ENCODE data around the gene FBF1.

Gene FBF1

DNA sequence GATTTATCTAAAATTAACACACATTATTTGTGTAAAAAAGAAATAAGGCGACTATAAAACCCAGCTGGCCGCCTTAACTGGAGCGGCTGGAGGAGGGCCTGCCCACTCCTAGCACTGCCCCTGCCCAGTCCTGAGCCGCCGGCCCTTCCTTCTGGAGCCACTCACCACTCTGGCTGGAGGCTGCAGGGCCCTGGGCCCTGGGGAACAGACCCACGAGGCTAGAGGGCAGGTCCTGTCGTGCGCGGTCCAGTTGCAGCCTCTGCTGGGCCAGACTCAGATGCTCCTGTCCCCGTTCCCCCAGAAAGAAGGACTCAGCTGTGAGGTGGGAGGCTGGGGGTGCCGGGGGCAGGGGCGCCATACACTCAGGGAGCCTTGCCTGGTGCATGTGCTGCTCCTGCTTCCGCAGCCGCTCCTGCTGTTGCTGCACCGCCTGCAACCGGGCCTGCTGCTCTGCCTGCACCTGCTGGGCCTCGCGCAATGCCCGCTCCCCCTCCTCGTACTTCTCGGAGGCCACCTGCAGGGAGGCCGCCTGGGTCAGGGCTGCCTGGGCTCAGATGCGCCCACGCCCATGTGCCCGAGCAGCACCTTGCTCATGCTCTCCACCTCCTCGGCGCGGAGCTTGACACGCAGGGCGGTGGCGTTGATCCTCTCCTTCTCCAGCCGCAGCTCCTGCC, 27.2 kb downstream of the FBF1 start:
- Histone ChIP-seq H3K9me3 (ENCODE audit: control insufficient read depth, low read length) (no peaks in the 10 kb centered on the region), H3K36me3 (ENCODE audit: control insufficient read depth, insufficient read depth, low read length) (no peaks in the 10 kb centered on the region), H2AFZ (no peak overlapping the region), H3K9ac (no peak overlapping the region), H3K27ac (no peak overlapping the region), H3K79me2 (no peaks in the 10 kb centered on the region), H3K4me2 (ENCODE audit: low read length) (no peak overlapping the region), H3K27me3 (ENCODE audit: control insufficient read depth, insufficient read depth, low read length) (no peaks in the 10 kb centered on the region), H3K4me1 (no peaks in the 10 kb centered on the region), H3K4me3 (ENCODE audit: low read depth, low read length) (no peak overlapping the region)
- TF ChIP-seq, protein P1, sequence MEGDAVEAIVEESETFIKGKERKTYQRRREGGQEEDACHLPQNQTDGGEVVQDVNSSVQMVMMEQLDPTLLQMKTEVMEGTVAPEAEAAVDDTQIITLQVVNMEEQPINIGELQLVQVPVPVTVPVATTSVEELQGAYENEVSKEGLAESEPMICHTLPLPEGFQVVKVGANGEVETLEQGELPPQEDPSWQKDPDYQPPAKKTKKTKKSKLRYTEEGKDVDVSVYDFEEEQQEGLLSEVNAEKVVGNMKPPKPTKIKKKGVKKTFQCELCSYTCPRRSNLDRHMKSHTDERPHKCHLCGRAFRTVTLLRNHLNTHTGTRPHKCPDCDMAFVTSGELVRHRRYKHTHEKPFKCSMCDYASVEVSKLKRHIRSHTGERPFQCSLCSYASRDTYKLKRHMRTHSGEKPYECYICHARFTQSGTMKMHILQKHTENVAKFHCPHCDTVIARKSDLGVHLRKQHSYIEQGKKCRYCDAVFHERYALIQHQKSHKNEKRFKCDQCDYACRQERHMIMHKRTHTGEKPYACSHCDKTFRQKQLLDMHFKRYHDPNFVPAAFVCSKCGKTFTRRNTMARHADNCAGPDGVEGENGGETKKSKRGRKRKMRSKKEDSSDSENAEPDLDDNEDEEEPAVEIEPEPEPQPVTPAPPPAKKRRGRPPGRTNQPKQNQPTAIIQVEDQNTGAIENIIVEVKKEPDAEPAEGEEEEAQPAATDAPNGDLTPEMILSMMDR (IDR thresholded peaks at IDR 0.05): no peak

DNA sequence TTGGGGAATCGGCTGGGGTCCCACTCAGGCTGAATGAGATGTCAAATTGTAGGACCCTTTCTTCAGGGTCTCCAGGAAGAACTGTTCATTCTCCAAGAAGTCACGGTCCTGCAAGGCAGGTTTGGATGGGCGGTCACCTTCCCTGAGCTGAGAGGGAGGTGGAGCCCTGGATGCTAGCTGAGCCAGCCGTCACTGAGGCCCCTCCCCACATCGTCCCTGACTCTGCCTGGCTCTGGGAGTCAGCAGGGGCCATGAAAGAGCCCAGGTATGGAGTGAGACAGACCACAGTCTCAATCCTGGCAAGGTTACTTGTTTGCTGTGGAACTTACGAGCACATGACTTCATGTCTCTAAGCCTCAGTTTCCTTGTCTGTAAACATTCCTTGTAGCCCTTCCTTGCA, 30.1 kb downstream of the FBF1 start:
- Histone ChIP-seq H3K9ac (no peak overlapping the region), H2AFZ (no peak overlapping the region), H3K4me2 (ENCODE audit: low read length) (no peak overlapping the region), H3K79me2 (no peaks in the 10 kb centered on the region), H3K4me3 (ENCODE audit: low read depth, low read length) (no peak overlapping the region), H3K9me3 (ENCODE audit: control insufficient read depth, low read length) (no peaks in the 10 kb centered on the region), H3K36me3 (ENCODE audit: control insufficient read depth, insufficient read depth, low read length) (no peaks in the 10 kb centered on the region), H3K4me1 (no peaks in the 10 kb centered on the region), H3K27ac (no peak overlapping the region), H3K27me3 (ENCODE audit: control insufficient read depth, insufficient read depth, low read length) (no peaks in the 10 kb centered on the region)
- TF ChIP-seq, protein P1 (IDR thresholded peaks at IDR 0.05): no peak

DNA sequence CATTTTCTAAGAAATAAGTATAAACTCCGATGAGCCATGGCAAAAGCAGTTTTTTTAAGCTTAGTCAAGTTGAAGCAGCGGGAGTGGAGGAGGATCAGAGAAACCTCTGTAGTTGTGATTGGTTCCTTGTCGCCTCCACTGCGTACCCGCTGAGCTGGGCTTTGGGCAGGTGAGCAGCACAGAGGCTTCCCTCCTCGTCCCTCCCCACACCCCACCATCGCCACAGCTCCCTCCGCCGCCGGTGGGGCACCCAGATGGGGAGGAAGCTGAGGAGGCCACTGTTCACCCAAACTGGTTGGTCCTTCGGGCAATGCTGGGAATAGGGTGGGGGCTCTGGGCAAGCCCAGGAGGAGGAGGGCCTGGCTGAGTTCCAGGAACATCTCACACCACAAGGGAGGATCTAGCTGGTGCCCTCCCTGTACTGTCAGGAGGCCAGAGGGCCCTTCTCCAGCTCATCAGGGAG, 31.0 kb downstream of the FBF1 start:
- Histone ChIP-seq H3K9me3 (ENCODE audit: control insufficient read depth, low read length) (no peaks in the 10 kb centered on the region), H3K79me2 (no peaks in the 10 kb centered on the region), H3K4me3 (ENCODE audit: low read depth, low read length) (no peak overlapping the region), H3K4me1 (no peaks in the 10 kb centered on the region), H3K27ac (no peak overlapping the region), H3K36me3 (ENCODE audit: control insufficient read depth, insufficient read depth, low read length) (no peaks in the 10 kb centered on the region), H3K4me2 (ENCODE audit: low read length) (no peak overlapping the region), H3K27me3 (ENCODE audit: control insufficient read depth, insufficient read depth, low read length) (no peaks in the 10 kb centered on the region), H3K9ac (no peak overlapping the region), H2AFZ (no peak overlapping the region)
- TF ChIP-seq, protein P1 (IDR thresholded peaks at IDR 0.05): no peak

DNA sequence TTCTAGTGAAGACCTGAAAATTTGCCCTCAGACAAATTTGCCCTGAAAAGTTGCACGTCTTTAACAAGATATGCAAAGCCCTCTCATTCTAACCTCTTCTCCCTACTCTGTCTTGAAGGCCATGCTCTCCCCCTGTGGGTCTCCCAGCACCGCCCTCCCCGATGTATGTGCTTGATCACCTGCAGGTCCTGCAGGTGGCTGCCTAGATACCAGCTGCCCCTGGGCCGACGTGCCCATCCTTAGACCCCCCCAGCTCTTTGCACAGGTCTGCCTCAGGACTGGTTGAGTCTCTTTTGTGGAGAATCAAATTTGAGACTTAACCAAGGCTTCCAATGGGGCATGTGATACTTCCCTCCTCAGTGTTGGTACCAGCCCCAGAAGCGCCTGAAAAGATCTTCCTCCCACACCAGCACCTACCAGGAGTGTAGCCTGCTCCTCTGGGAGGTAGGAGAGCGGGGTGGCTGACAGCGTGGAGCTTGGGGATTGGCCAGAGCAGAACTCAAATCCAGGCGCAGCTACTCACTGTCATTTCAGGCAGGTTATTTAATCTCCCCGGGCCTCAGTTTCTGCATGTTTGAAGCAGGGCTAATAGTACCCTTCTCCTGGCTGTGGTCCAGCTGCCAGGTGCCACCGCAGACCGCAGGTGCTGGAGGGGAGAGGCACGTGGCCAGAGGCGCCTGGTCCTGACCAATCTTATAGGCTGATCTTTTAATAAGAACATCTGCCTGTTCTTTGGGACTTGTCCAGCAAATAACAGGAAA, 31.6 kb downstream of the FBF1 start:
- no peak overlapping the region for H3K27ac ChIP-seq
- TF ChIP-seq, protein P1 (IDR thresholded peaks at IDR 0.05): no peak
- no peaks in the 10 kb centered on the region for H3K79me2 ChIP-seq
- H2AFZ ChIP-seq: no peak overlapping the region
- no peaks in the 10 kb centered on the region for H3K36me3 ChIP-seq (ENCODE audit: control insufficient read depth, insufficient read depth, low read length)
- no peak overlapping the region for H3K9ac ChIP-seq
- no peaks in the 10 kb centered on the region for H3K4me1 ChIP-seq
- H3K9me3 ChIP-seq (ENCODE audit: control insufficient read depth, low read length): no peaks in the 10 kb centered on the region
- no peak overlapping the region for H3K4me2 ChIP-seq (ENCODE audit: low read length)
- no peaks in the 10 kb centered on the region for H3K27me3 ChIP-seq (ENCODE audit: control insufficient read depth, insufficient read depth, low read length)
- no peak overlapping the region for H3K4me3 ChIP-seq (ENCODE audit: low read depth, low read length)
